AG09319 (cell line): Measurements from ENCODE around the gene HINT2.

Experiments used
- DNase-seq: peaks from one replicate; pipeline ENCODE4 v3.0.0-alpha.2; 2010; ENCODE audit warnings: low read depth; ENCODE audit errors: extremely low read depth
- TF ChIP-seq, protein P1 (sequence below): IDR thresholded peaks from 2 replicates; pipeline ENCODE4 v1.5.1; 2011; ENCODE audit warnings: low read depth, mild to moderate bottlenecking, inconsistent platforms, low read length, moderate library complexity

The HINT2 gene

DNA sequence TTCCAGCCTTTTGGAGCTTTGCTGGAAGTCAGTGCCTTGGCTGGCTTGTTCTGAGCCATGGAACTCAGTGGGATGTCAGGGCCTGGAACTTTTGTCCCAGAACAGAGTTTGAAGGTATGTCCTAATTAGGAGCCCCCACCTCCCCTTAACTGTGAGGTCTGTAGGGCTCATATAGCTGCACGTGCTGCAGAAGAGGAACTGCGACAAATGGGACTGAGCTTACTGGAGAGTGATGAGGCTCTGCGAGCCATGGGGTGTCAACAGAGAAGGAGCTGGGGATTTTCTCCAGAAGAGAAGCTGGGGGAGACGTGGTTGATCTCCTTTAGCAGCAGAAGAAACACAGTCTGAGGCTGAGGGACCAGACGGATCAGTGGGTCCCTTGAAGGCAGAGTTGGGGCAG, 25.1 kb upstream of the HINT2 start:
- DNase-seq, result no peak

DNA sequence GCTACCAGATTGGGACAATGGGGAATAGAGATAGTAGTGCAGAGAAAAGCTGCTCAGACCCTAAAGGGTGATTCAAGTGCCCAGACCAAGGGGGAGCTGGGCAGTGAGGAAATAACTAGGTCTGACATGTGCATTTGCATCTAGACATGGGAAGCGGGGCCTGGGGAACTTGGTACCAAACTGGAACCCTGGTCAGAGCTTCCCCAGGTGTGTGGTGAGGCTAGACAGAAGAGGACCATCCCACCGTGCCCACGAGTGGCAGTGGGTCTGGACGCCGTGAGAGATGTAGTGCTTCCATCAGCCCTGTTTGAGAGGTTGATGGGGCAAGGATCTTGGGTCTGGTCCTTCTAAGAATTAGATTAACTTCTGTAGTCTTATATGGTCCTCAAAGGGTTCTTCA, 21.8 kb upstream of the HINT2 start:
- DNase-seq, result no peak
- TF ChIP-seq, protein P1, sequence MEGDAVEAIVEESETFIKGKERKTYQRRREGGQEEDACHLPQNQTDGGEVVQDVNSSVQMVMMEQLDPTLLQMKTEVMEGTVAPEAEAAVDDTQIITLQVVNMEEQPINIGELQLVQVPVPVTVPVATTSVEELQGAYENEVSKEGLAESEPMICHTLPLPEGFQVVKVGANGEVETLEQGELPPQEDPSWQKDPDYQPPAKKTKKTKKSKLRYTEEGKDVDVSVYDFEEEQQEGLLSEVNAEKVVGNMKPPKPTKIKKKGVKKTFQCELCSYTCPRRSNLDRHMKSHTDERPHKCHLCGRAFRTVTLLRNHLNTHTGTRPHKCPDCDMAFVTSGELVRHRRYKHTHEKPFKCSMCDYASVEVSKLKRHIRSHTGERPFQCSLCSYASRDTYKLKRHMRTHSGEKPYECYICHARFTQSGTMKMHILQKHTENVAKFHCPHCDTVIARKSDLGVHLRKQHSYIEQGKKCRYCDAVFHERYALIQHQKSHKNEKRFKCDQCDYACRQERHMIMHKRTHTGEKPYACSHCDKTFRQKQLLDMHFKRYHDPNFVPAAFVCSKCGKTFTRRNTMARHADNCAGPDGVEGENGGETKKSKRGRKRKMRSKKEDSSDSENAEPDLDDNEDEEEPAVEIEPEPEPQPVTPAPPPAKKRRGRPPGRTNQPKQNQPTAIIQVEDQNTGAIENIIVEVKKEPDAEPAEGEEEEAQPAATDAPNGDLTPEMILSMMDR, result no peak

More for the DNA sequence above, 25.1 kb upstream of the HINT2 start:
- TF ChIP-seq, protein P1, result no peak

DNA sequence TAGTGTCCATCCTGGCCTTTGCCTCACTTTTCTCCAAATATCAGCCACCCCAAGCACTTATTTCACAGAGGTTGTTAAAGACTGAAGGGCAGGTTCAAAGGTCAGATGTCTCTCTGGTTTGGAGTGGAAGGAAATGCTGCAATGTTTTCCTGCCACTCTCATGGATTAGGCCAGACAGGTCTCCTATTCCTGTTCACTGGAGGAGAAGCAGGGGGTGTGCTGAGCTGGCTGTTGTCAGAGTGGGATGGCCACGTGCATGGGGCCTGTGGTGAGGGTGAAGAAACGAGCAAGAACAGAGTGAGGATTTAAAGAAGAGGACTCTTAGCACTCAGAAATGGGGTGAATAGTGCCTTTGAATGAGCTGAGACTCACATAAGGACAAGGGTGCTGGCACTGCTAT, 20.9 kb upstream of the HINT2 start:
- DNase-seq, result no peak
- TF ChIP-seq, protein P1, result no peak

DNA sequence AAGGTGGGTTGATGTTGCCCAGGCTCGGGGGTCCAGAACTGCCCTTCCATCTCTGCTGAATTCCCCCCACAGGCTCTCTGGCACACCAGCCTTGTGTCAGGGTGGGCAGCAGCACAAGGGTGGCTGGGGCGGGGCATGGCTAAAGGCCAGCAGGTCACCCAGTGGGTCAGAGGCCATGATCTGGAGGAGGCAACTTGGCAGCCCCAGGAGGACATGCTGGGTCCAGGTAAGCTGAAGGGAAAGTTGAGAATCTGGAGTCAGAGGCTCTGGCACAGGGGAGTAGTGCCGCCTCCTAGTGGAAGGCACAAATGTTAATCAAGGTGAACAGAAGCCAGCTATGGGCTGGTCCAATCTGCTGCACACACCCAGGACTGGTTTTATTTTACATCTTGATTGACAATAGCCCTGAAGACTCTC, 20.4 kb upstream of the HINT2 start:
- no peak for DNase-seq
- TF ChIP-seq, protein P1, result 0 out of 2 replicates have a peak, but pooled peaks have one; percentile 5

DNA sequence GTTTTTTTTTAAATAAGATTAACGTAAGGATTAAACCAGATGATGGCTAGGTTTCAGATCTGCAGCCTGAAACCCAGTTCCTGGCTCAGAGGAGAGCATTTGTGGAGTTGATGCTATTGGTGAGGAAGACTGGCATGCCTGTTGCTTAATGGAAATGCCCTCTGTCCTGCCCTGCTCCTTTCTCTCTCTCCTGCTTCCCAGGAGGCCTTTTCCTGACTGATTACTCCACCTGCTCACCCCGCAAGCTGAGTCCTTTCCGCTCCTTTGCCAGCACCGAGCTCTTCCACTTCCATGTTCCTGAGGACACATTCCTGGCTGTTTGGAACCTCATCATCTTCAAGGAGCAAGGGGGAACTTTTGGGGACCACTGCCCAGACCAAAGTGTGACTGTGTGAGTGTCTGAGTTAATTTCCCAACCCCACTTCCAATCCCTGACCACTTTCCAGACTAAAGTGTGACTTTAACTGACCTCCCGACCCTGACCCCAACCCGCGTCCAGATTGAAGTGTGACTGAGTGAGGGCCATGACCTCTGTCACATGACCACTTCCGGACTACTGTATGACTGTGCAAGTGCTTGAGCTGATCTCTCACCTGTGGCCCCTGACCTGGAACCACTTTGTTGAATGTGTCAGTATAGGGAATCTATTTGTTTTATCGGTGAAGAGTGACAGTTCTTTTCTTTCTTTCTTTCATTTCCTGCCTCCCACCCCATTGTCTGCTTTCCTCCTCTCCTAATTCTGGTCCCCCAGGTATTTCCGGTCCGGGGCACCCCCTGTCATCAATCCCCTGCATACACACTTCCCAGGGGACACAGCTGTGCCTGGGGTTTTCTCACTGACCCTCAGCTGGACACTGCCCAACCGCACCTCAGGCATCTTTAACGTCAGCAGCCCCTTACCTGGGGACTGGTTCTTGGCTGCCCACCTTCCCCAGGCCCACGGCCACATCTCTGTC, 19.7 kb upstream of the HINT2 start:
- no peak for DNase-seq
- TF ChIP-seq, protein P1, result no peak

GRCh38 chr9:35832814-35833213, 18.0 kb upstream of the HINT2 start:
- TF ChIP-seq, protein P1, result no peak
- DNase-seq, result no peak

DNA sequence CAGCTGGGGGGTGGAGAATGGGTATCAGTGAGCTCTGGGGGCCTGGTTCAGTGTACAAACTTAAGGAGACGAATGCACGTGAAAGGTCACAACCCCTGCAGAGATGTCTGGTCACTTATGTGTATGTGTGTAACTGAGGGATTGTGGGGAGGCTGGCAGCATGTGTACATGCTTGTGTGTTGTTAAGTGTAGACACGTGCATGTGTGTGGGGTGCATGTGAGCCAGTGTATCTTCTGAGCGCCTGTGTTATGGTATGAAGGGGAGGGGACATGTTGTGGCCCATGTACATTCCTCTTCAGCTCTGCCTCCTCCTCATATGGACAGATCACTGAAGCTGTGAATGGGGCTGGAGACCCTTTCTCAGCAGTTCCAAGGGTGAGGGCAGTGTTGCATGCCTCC, 16.2 kb upstream of the HINT2 start:
- TF ChIP-seq, protein P1, result no peak
- DNase-seq, result no peak
